NT2/D1 (cell line): Measurements from ENCODE around the gene FADD.

Experiments used
- YY1 ChIP-seq: IDR thresholded peaks from 2 replicates; pipeline ENCODE4 v1.6.1; 2011; ENCODE audit not compliant: insufficient read length, insufficient read depth
- ZNF274 ChIP-seq: IDR thresholded peaks from 2 replicates; pipeline ENCODE4 v1.6.1; 2011; ENCODE audit warnings: mild to moderate bottlenecking, low read depth, low read length

- TF ChIP-seq YY1 (peak; percentile 16), ZNF274 (no peak)
These were observed 26.0 kb upstream of the FADD start for GRCh38 chr11:70176940-70177689.
